SK-N-DZ (cell line): ENCODE measurements around the gene AFF1.

Experiments
- DNase-seq: peaks from one replicate; pipeline ENCODE4 v3.0.0-alpha.2; 2015; ENCODE audit warnings: low spot score

AFF1 gene

DNA sequence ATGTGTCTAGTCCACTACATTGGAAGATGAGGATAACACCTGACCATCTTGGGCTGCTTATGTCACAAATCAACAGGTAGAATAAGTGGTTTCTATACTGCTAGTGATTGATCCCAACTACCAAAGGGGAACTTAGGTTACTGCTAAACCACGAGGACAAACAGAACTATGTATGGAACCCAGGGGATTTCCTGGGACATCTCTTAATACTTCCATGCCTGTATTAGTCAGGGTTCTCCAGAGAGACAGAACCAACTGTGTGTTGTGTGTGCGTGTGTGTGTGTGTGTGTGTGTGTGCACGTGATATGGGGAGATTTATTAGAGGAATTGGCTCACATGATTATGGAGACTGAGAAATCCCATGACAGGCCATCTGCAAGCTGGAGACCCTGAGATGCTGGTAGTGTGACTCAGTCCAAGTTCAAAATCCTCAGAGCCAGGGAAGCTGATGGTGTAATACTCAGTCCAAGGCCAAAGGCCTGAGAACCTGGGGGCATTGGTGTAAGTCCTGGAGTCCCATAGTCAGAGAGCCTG, 16.2 kb upstream of the AFF1 start:
- no peak for DNase-seq

DNA sequence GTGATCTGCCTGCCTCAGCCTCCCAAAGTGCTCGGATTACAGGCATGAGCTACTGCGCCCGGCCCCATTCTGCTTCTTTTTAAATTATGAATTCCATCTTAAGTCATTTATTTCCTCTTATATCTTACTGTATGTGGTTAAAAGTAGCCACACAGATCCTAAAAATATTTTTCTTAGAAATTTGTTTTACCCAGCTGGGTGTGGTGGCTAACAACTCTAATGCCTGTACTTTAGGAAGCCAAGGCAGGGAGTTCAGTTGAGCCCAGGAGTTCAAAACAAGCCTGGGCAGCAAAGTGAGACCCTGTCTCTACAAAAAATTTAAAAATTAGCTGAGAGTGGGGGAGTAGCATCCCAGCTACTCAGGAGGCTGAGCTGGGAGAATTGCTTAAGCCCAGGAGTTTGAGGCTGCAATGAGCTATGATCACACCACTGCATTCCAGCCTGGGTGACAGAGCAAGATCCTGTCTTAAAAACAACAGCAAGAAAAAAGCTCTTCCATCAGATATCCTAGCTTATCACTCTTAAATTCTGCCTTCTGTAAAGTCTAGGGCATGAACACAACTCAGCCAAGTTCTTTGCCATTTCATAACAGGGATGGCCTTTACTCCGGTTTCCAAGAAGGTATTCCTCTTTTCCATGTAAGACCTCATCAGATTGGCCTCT, 15.1 kb upstream of the AFF1 start:
- DNase-seq: no peak

DNA sequence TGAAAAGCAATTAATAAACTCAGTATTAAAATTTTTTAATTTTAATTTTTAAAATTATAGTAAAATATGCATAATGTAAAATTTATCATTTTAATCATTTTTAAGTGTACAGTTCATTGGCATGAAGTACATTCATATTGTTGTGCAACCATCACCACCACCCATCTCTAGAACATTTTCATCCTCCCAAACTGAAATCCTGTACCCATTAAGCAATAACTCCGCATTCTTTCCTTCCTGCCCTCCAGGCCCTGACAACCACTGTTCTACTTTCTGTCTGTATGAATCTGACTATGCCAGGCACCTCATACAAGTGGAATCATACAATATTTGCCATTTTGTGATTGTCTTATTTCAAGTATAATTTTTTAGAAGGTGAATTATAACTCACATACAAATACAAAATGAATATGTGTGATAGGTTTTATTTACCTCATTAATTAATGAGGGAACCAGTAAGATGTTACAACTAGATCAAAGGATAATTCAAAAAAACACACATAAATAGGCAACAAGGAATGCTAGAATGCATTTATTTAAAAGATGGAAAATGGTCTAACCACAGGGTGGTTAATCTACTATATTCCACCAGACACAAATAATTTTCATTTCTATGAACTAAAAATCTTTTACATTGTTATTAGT, 13.1 kb upstream of the AFF1 start:
- DNase-seq: no peak

DNA sequence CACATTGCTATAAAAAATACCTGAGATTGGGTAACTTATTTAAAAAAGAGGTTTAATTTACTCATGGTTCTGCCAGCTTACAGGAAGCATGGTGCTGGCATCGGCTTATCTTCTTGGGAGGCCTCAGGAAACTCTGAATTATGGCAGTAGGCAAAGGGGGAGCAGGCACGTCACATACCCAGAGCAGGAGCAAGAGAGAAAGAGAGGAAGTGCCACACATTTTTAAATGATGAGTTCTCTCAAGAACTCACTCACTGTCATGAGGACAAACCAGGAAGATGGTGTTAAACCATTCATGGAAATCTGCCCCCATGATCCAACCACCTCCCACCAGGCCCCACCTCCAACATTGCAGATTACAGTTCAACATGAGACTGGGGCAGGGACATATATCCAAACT, 10.0 kb upstream of the AFF1 start:
- DNase-seq: no peak

DNA sequence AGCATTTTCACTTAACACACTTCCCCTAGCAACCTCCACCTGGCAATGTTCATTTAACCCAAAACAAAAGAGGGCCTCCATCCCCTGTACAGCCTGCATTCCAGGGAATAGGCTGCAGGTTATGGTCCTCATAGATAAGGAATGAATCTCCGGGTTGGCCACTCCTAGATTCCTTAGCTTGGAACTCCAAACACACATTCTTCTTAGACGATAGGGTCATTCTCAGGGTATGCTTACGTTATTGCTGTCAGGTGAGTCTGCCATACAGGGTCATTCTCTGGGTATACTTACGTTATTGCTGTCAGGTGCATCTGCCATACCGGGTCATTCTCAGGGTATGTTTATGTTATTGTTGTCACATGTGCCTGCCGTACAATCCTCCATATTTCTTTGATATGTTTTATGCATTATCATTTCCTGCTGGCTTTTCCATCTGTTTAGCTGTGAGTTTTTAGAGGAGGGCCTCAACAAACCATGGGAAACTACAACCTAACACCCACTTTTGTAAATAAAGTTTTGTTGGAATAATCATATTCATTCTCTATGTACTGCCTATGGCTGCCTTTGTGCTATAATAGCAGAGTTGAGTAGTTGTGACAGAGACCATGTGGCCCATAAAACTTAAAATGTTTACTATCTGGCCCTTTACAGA, 8.2 kb upstream of the AFF1 start:
- no peak for DNase-seq

DNA sequence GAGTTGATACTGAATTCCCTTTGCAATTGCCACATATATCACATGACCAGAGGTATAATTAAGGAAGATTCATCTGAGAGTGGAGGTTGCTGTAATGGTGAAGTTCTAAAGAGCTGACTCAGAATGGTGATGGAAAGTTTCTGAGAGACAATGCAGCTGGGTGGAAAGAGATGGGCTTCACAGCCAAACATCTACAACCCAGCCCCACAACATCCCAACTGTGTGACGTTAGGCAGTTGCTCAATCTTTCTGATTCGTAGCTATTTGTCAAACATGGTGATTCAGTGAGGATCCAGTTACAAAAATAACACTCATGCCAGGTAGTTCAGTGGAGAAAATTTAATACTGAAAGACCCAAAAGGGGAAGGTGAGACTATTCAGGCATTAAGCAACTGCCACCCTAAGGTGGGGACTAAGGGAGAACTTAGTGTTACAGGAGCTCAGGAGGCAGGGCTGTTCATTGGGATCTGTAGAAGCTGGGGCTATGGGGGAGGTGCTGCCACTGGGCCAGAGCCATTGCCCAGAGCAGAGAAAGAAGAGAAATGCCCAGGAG, 6.9 kb upstream of the AFF1 start:
- DNase-seq: no peak

DNA sequence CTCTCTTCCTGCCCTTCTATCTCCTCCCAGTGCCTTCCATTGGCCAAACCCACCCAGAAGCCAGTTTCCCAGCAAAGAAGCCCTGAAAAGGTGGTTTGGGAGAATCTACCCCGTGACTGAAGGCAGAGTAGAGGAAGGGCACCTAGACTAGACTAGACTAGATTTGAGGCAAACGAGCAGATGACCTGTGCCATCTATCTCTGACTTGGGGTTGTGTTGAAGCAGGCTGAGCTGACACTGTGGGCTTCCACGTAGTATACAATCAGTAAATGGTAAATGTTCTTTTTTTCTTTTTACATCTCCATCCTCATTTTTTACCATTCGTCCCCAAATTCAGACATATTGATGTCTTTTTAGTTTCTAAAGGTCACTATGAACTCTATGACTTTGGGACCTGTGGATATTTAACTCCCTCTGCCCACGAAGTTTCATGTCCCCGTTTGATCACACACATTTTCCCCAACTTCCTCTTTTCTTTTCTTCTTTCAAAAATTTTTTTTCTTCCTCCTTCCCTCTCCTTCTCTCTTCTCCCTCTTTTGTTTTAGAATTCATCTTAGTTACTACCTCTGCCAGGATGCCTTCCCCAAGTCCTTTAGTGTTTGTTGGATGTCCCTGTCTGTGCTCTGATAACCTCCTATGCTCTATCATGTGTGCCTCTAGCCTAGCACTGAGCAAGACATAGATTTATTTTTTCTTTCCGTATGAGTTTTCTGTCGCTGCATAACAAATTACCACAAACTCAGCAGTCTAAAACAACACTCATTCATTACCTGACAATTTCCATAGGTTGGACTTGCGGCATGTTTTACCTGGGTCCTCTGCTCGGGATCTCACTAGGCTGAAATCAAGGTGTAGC, 6.2 kb upstream of the AFF1 start:
- DNase-seq: no peak

DNA sequence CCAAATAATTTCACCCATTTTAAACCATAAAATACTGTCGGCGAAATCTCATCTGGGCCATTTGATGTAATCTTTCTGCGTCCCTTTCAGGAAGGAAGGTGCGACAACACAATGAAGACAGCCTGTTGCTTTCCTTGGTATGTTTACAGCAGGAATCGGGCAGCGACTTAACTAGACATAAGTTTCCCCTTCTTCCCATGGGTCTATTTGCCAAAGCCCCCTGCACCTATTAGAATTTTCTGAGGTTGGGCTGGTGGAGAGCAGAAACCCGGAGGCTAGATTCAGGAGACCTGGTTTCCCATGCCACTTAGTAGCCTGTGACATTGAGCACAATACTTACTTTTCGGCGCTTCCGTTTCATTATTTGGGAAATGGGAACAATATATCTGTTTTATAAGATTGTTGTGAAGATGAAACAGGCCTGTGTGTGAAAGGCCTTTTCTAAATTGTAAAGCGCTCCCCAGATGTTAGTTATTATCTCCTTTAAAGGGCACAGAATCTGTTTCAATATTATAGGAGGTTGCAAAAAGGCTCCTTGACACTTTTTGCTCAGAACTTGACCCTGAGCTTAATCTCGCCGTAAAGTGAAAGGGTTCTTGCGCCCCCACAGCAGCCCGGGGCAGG, 552 bp upstream of the AFF1 start:
- DNase-seq: no peak

DNA sequence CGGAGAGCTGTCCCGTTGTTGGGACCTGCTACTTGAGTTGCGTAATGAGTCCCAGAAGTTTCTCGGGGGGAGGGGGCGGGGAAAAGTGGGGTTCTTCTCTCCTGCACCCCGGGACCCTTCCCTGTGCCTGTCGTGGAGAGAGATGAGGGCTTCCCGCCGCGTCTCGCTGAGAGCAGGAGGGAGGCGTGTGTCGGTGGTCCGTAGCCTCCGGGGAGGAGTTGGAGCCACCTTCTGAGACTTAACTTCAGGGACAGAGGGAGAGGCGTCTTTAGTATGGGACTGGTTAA, 698 bp downstream of the AFF1 start:
- peak; percentile 28 for DNase-seq

DNA sequence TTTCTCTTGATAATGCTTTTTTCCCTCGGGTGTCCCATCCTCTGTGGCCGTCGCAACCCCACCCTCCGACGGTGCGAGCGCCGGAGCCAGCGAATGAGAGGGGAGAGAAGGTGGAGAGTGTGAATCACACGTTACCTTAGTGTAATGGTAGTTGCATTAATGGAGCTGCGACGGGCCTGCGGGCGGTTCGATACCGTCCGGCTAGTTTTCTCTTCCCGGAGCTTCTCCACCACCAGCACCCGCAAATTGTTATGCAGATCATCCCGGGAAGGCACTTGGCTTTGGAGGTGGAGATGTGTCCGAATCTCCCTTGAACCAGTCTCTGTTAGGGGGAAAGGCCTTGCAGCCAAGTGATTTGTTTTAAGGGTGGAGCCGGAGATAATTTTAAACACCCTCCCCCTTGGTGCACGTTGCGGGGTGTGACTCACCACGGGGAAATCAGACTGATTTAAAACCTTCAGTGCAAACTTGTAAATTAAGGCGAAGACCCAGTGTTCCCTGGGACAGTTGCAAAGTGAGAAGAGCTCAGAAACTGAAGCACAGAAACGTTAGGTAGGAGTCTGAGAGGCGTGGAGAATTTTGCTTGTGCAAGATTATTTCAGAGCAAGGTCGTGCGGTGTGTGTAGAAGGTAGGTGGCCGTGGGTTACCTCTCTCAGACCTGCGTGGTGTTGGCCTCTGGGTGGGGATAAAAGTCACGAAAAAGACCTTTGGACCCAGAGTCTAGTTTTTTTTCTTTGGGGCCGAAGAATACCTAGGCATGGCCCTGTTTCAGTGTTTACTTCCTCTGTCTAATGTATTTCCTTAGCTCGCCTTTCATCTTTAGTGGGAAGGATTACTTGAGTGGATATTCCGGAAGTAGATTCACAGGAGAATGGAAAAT, 1.3 kb downstream of the AFF1 start:
- no peak for DNase-seq

DNA sequence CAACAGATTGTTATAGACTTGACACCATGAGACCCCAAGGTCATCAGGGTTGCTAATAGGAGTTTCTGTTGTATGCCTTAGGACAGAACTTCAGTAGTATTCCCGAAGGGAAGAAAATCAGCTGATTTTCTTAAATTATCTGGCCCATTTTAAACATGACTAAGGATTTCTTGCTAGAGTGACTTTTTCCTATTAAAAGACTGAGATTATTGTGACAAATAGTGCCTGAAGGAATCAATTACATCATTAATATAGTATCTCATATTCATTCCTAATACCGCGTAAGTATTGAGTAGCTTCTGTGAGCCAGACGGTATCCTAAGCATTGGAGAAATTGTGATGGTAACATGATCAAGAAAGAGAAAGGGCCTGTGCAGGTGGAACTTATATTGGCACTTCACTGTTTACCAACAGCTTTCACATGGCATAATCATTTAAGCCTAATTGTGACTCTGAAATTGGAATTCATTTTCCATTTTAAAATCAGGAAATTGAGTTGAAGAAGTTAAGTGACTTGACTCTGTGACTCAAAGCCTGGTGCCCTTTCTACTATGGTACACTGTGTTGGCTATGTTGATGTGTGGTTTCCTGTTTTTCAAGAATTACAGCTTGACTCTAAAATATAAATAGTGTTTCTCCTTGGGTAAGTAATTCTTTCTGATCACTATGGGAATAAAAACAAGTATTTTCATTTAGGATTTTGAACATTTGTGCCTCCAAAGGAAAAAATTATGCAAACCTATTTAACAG, 4.1 kb downstream of the AFF1 start:
- DNase-seq: no peak

DNA sequence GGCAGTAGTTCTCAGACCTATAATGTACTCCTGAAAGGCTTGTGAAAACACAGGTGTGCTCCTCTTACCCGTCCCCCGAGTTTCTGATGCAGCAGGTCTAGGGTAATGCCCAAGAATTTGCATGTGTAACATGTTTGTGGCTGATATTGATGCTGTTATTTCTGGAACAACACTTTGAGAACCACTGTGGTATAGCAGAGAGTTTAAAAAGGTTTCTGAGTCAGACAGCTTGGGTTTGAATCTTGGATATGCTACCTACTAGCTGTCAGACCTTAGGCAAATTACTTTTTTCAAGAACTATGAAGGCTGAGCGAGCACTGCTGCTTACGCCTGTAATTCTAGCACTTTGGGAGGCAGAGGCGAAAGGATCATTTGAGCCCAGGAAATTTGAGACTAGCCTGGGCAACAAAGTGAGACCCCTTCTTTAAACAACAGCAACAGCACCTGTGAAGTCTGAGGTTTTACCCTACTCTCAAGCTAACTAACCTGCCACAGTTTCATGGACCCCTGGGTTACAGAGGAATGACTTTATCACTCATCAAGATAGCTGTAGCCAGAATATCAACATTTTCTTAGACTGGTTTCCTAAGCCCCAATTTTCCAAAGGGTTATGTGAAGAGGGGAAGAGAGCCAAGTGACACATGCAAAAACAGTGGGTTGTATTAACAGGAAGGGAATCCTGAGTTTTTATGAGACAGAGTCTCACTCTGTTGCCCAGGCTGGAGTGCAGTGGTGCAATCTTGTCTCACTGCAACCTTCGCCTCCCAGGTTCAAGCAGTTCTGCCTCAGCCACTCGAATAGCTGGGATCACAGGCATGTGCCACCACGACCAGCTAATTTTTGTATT, 5.1 kb downstream of the AFF1 start:
- DNase-seq: no peak

DNA sequence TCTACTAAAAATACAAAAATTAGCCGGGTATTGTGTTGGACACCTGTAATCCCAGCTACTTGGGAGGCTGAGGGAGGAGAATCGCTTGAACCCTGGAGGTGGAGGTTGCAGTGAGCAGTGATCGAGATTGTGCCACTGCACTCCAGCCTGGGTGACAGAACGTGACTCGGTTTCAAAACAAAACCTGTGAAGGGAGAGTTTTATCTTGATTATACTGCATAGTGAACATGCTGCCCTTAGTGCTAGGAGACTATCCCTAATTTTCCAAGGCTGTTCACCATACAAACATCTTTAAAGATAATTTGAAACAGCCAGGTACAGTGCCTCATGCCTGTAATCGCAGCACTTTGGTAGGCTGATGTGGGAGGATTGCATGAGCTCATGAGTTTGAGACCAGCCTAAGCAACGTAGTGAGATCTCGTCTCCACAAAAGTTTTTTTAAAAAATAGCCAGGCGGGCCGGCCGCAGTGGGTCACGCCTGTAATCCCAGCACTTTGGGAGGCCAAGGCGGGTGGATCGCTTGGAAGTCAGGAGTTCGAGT, 6.2 kb downstream of the AFF1 start:
- no peak for DNase-seq

DNA sequence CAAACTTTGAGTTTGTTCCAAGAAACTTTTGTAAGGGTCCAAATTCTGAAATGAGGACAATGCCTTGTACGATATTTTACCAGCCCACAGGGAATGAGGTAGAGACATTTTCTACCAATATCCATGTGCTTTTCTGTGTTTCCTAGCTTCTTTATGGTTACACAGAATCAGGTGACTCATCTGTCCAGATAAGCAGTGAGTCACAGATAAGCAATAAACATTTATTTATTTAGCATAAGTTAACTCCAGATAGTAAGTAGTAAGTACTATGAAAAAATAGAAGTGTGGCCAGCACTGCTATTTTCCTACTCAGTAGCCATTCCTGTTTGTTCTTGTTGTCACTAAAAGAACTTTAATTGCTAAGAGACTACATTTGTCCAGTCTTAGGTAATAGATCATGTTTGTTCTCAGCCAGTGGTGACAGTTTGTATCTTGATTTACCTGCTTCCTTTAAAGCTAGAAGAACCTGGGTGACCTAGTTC, 7.4 kb downstream of the AFF1 start:
- no peak for DNase-seq

DNA sequence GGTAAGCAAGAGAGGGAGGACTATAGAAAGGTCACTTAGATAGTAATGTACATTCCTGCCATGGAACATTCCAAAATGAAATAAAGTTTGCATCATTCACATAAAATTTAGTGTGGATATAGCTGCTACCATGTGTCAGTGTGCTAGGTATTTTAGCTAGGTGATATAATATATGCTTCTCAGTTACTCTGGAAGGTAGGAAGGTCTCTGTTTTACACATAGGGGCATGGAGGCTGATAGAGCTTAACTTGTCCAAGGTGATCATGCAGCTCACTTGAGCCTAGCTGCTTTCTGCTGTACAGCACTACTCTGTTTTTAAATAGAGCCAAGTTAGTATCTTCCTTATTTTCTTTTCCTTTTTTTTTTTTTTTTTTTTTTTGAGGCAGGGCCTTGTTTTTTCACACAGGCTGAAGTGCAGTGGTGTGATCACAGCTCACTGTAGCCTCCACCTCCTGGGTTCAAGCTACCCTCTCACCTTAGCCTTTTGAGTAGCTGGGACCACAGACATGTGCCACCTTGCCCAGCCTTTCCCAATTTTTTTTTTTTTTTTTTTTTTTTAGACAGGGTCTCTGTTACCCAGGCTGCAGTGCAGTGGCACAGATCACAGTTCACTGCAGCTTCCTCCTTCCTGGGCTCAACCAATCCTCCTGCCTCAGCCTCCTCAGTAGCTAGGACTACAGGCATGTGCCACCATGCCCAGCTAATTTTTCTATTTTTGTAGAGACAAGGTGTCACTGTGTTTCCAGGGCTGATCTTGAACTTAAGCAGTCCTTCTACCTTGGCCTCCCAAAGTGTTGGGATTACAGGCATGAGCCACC, 10.4 kb downstream of the AFF1 start:
- no peak for DNase-seq

DNA sequence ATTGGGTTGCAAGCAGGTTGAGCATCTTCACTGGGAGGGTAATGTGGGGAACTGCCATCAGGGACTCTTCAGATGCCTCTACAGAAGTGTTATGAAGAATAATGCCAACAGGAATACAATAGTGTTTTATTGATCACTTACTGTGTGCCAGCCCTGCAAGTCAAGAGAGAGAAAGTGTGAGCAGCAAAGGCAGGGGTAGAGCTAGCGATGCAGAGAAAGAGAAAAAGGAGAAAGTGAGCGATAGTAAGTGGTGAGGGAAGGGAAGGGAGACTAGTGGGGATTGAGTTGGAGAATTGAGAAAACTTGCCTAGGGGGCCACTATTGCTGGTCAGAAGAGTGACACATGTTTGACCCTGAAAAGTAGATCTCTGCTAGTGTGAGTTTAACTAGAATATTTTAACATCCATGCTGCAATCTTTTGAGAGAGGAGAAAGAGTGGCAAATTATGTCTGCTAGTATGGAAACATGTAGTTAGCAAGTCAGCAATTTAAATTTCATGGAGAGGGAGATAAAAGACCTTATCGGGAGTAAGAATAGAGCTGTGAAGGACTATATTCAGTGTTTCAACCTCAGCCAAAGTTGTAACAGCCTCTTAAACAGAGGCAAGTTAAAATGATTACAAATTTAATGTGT, 12.2 kb downstream of the AFF1 start:
- DNase-seq: no peak
